Endodermal cell (in vitro differentiated cells): Measurements from ENCODE around the gene PNPLA2. TPM values are rescaled to one million over a fixed set of nuclear protein-coding genes. Genes with fewer than 3 reads are reported as not detected.

Source experiments
- DNase-seq: peaks from one replicate; pipeline ENCODE4 v3.0.0-alpha.2; 2017
- H3K27ac ChIP-seq: 2 replicates; pipeline ENCODE4 v1.5.1; 2013; ENCODE audit warnings: mild to moderate bottlenecking, low read depth, low read length, moderate library complexity
- H3K27me3 ChIP-seq: 2 replicates; pipeline ENCODE4 v1.6.1; 2013; ENCODE audit warnings: mild to moderate bottlenecking, low read length, moderate library complexity; ENCODE audit not compliant: insufficient read depth, control insufficient read depth, poor library complexity, severe bottlenecking
- H3K36me3 ChIP-seq: 2 replicates; pipeline ENCODE4 v1.7.0; 2013; ENCODE audit warnings: mild to moderate bottlenecking, low read length, moderate library complexity; ENCODE audit not compliant: control insufficient read depth, insufficient read depth
- H3K4me1 ChIP-seq: one replicate; pipeline ENCODE4 v1.7.0; 2013; ENCODE audit warnings: low read length; ENCODE audit not compliant: control insufficient read depth, insufficient read depth
- H3K4me3 ChIP-seq: 2 replicates; pipeline ENCODE4 v1.5.1; 2013; ENCODE audit warnings: mild to moderate bottlenecking, low read length, moderate library complexity
- H3K9ac ChIP-seq: 2 replicates; pipeline ENCODE4 v1.6.1; 2013; ENCODE audit warnings: mild to moderate bottlenecking, low read length, moderate library complexity; ENCODE audit not compliant: poor library complexity, severe bottlenecking; ENCODE audit errors: extremely low read depth
- H3K9me3 ChIP-seq: 2 replicates; pipeline ENCODE4 v1.6.1; 2013; ENCODE audit warnings: mild to moderate bottlenecking, low read length, moderate library complexity; ENCODE audit not compliant: control insufficient read depth
- H3K27ac Mint-ChIP-seq: 2 replicates; pipeline ENCODE4 v1.8.0; 2020; ENCODE audit warnings: mixed read lengths
- H3K27me3 Mint-ChIP-seq: 2 replicates; pipeline ENCODE4 v1.8.0; 2021; ENCODE audit warnings: mild to moderate bottlenecking, mixed read lengths; ENCODE audit not compliant: insufficient read depth
- H3K36me3 Mint-ChIP-seq: 2 replicates; pipeline ENCODE4 v1.8.0; 2020; ENCODE audit warnings: low read depth, mixed read lengths
- H3K4me1 Mint-ChIP-seq: 2 replicates; pipeline ENCODE4 v1.8.0; 2020; ENCODE audit warnings: mixed read lengths
- H3K4me3 Mint-ChIP-seq: 2 replicates; pipeline ENCODE4 v1.8.0; 2020; ENCODE audit warnings: mild to moderate bottlenecking, moderate library complexity, mixed read lengths
- H3K9me3 Mint-ChIP-seq: 2 replicates; pipeline ENCODE4 v1.8.0; 2020; ENCODE audit warnings: mild to moderate bottlenecking, mixed read lengths
- WGBS, 2 experiments: methylation state at CpG; one replicate each; pipeline versions ENCODE4 v1.1.5 to v1.1.7; 2013; ENCODE audit warnings: missing lambda C conversion rate in 2 of 2, mixed read lengths in 1 of 2; ENCODE audit not compliant: insufficient coverage in 1 of 2, insufficient read length in 1 of 2; 5-methylcytosine and 5-hydroxymethylcytosine counted together
- total RNA-seq, 2 donors: library from RNA; stranded (reverse); fragmentation: NEBNext Ultra II Directional in 1 of 2; extraction: Animal tissue kit (Norgen Biotek cat#: 25700) in 1 of 2; gene quantifications; 2 replicates in 1 of 2; 3 replicates in 1 of 2; pipeline ENCODE4 v1.2.1, GENCODE V29; 2021
- TF ChIP-seq, protein P1 (sequence below): fragments of 200-600 bp; sonication (generic); conservative IDR thresholded peaks from 2 replicates; pipeline ENCODE4 v1.5.0; 2021; ENCODE audit warnings: antibody characterized with exemption, mild to moderate bottlenecking

PNPLA2 gene
- total RNA-seq, 2 donors from 2014 or later: 77.0 to 77.6 TPM

- no peaks in the 10 kb centered on the region for H3K27me3 Mint-ChIP-seq
- no peak overlapping the region for H3K27ac ChIP-seq
- peak overlapping the region; percentile 58 for H3K27ac Mint-ChIP-seq
Measured at GRCh38 chr11:776263-776560, 42.5 kb upstream of the PNPLA2 start.

DNA sequence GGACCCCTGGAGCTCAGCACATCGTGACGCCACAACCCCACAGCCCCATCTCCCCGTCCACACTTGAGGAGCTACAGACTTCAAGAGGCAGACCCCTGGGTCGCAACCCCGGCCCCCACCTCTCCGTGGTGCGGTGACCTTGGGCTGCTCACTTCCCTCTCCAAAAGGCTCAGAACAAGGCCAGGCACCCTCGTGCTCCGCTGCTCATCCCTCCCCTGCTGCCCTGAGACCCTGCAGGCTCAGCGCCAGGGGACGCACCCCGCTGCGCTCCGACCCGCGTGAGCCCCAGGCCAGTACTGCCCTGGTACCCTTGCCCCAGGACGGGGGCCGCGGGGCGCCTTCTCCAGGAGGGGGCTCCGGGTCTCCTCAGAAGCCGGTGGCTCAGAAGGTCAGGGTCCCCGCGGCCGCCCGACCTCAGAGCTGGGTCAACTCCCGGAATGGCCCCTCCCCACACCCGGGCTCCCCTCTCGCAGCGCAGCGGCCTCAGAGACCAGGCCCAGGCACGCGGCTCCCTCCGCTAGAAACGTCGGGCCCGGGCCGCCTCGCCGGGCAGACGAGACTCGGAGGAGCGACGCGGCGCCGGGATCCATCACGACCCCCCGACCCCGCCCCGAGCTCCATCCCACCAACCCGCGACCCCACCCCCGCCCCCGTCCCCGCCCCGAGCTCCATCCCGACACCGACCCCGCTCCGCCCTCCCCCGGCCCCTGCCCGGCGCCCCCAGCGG is 42.0 kb upstream of the PNPLA2 start:
- peaks cover 8% of the 10 kb centered on the region for H3K4me1 ChIP-seq
- 0% methylated on average over 13 to 47 of the region's 65 CpGs for WGBS, 2 experiments
- peaks cover 21% of the 10 kb centered on the region for H3K36me3 ChIP-seq
- H3K27me3 Mint-ChIP-seq: no peaks in the 10 kb centered on the region
- H3K4me3 ChIP-seq: peak overlapping the region; percentile 87
- H3K27ac Mint-ChIP-seq: peak overlapping the region; percentile 58
- peaks cover 8% of the 10 kb centered on the region for H3K4me1 Mint-ChIP-seq
- peak overlapping the region; percentile 63 for H3K9ac ChIP-seq
- peaks cover 11% of the 10 kb centered on the region for H3K36me3 Mint-ChIP-seq
- no peaks in the 10 kb centered on the region for H3K9me3 Mint-ChIP-seq
- TF ChIP-seq, protein P1, sequence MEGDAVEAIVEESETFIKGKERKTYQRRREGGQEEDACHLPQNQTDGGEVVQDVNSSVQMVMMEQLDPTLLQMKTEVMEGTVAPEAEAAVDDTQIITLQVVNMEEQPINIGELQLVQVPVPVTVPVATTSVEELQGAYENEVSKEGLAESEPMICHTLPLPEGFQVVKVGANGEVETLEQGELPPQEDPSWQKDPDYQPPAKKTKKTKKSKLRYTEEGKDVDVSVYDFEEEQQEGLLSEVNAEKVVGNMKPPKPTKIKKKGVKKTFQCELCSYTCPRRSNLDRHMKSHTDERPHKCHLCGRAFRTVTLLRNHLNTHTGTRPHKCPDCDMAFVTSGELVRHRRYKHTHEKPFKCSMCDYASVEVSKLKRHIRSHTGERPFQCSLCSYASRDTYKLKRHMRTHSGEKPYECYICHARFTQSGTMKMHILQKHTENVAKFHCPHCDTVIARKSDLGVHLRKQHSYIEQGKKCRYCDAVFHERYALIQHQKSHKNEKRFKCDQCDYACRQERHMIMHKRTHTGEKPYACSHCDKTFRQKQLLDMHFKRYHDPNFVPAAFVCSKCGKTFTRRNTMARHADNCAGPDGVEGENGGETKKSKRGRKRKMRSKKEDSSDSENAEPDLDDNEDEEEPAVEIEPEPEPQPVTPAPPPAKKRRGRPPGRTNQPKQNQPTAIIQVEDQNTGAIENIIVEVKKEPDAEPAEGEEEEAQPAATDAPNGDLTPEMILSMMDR: no peak
- H3K4me3 Mint-ChIP-seq: peak overlapping the region; percentile 75
- DNase-seq: peak; percentile 91
- no peaks in the 10 kb centered on the region for H3K27me3 ChIP-seq
- peak overlapping the region; percentile 76 for H3K27ac ChIP-seq
- no peaks in the 10 kb centered on the region for H3K9me3 ChIP-seq

More at GRCh38 chr11:776263-776560, 42.5 kb upstream of the PNPLA2 start:
- H3K36me3 ChIP-seq: peaks cover 26% of the 10 kb centered on the region
- TF ChIP-seq, protein P1: no peak
- no peaks in the 10 kb centered on the region for H3K9me3 ChIP-seq
- peak overlapping the region; percentile 75 for H3K4me3 Mint-ChIP-seq
- no peaks in the 10 kb centered on the region for H3K27me3 ChIP-seq
- DNase-seq: no peak
- H3K9me3 Mint-ChIP-seq: no peaks in the 10 kb centered on the region
- peaks cover 8% of the 10 kb centered on the region for H3K4me1 ChIP-seq
- 33 to 75% methylated on average over 2 to 11 of the region's 11 CpGs for WGBS, 2 experiments
- peak overlapping the region; percentile 85 for H3K4me3 ChIP-seq
- peaks cover 11% of the 10 kb centered on the region for H3K36me3 Mint-ChIP-seq
- peaks cover 8% of the 10 kb centered on the region for H3K4me1 Mint-ChIP-seq
- peak overlapping the region; percentile 63 for H3K9ac ChIP-seq

- Histone ChIP-seq H3K9ac (peak within 1 kb of the TSS; percentile 63), H3K27me3 (no peaks in the 10 kb centered on the region), H3K9me3 (no peaks in the 10 kb centered on the region), H3K4me1 (peaks cover 8% of the 10 kb centered on the region), H3K4me3 (peak within 1 kb of the TSS; percentile 87), H3K27ac (peak within 1 kb of the TSS; percentile 76), H3K36me3 (peaks cover 18% of the 10 kb centered on the region)
- TF ChIP-seq, protein P1: no peak
- Mint-ChIP-seq H3K9me3 (no peaks in the 10 kb centered on the region), H3K4me1 (peaks cover 8% of the 10 kb centered on the region), H3K27me3 (no peaks in the 10 kb centered on the region), H3K4me3 (peak within 1 kb of the TSS; percentile 75), H3K36me3 (peaks cover 11% of the 10 kb centered on the region), H3K27ac (peak within 1 kb of the TSS; percentile 58)
- DNase-seq: peak; percentile 97
- 1 to 3% methylated on average over 44 to 110 of the region's 110 CpGs for WGBS, 2 experiments
Measured at GRCh38 chr11:777288-778255, 41.1 kb upstream of the PNPLA2 start, which contains the start of gene GATD1. Gene GATD1, minus strand, starts transcription at chr11:777487. Its CDS starts 25 bp downstream, at chr11:777462.
